Activated effector memory CD4-positive, alpha-beta T cell treated with anti-CD3 and anti-CD28 coated beads, Interleukin-2, amount 50 U/mL, for 16 hours (primary cell): Measurements from ENCODE around the gene NRP1.

ENCODE experiments used
- DNase-seq: peaks from one replicate; pipeline ENCODE4 v3.0.0-alpha.2; 2020

The NRP1 gene

DNA sequence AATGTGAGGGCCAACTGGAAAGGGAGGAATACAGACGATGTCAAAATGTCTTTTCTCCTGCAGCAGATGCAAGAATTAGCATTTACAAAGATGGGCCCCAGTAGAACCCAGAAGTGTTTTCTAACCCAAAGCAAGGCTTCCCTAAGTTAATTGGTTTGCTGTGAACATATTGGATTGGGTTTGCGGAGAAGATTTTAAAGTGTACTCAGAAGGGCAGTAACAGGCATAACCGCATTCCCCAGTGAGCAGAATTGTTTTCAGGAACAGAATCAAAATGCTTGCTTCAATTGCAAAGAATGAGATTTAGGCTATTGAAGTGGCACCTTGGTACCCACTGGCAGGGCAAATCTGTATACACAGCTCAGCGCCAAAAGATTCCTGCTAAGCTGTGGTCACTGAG lies 78.0 kb downstream of the NRP1 start:
- DNase-seq, result no peak

DNA sequence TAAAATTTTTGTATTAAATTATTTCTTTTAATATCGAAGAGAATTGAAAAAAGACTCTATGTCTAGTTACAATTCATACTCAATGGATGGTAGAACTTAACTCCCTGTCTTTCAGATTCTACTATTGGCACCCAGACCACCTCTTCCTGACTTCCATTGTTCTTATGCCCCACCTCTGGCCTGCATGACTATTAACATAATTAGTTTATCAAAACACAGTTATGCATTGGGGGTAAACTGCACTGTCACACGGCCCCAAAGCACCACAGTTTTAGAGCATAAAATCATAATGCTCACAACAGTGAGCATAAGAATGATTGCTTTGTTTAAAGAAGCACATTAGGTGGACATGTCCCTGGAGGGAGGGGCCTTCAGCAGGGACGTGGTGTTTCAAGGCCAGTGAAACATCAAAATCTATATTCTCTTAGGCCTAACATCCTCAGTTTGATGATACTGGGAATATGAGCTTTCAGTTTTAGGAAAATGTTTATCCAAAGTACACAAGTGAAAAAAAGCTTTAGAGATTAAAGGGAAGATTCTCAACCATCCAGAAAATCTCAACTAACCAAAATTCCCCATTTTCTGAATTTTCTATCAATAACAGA lies 79.8 kb downstream of the NRP1 start:
- no peak for DNase-seq

DNA sequence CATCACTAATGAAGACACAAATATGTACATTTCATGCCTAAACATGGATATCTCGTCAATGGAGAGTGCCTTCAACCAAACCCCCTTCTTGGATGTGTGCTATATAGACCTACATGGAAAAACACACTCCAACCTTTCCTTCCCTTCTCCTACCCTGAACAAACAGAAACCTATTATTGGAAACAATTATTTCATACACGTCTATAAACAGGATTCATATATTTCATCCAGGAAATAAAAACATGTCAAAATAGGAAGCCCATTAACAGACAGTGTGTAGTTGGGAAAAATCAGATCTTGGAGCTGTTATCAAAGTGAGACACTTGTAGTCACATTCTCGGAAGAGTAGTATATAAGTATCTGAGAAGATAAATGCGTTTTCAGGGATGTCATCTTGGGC lies 81.1 kb downstream of the NRP1 start:
- no peak for DNase-seq

DNA sequence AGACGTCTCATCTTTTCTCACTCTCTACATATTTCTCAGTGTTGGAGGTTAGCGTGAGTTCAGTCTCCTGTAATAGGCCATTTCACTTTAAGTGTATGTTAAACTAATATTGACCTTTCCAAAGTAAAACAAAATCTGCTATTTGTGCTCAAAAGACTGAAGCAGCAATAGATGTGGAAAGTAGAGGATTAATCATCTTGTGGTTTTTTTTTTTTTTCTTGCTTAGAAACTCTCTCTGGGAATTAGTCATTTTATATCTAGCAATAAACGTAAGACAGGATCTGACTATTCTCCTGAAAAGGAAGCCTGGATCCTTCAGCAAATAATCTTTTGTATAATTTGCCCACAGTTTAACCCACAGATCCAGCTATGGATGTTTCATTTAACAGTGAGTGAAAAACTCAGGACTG lies 81.7 kb downstream of the NRP1 start:
- DNase-seq, result no peak

DNA sequence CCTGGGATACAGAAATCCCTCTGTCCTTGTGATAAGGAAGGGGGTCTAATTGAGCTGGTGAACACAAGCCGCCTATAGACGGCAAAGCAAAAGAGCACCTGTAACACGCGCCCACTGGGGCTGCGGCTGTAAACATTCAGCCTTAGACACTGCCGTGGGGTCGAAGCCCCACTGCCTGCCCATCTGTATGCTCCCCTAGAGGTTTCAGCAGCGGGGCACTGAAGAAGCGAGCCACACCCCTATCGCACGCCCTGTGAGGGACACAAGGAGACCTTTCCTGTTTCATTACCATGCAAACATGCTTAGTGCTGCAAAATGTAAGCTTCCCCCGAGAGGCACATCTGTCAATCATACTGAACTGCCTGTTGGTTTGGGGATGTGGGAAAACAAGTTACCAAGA lies 82.1 kb downstream of the NRP1 start:
- no peak for DNase-seq

DNA sequence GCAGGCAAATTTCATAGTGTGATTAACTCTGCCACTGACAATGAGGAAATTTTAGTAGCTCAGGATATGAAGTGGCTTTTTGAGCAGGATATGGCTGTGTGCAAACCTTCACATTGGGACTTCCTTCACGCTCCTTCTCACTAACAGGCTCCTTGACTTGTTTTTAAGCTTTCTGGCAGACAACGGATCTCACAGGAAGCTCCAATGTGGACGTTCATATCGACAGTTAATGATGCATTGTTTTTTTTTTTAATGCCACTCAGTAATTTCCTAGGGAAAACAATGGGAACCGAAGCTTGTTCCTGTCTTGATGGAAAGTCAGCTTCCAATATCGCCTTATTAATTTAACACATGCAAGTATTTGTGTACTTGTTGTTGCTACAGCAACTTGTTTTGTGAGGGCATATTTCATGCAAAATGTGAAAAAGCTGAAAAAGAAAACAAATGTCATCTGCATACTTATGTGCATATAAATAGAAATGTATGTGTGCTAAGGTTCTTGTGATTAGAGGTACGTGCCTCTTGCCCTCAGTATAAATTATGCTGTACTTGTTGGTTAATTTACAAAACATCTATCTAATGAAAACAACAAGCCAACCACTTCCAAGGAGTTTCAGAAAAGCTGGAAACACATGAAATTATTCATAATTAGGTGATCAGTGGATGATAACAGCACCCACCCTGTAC lies 84.7 kb downstream of the NRP1 start:
- DNase-seq, result no peak

DNA sequence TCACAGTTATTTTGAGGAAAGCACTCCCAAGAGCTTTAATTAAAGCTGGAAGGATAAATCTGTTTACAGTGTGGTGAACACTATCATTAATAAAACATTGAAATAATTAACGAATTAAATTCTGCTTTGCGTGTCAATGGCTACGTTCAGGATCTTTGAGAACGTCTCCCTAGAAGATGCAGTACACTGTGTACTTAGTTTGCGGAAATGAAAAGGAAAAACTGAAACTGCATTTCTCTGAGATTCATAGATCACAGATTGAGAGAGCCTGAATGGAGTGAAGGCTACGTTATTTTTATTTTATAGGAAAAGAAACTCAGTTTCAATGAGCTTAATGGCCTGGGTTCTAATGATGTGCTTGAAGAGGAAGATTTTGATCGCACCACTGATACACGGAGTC lies 85.3 kb downstream of the NRP1 start:
- DNase-seq, result no peak

DNA sequence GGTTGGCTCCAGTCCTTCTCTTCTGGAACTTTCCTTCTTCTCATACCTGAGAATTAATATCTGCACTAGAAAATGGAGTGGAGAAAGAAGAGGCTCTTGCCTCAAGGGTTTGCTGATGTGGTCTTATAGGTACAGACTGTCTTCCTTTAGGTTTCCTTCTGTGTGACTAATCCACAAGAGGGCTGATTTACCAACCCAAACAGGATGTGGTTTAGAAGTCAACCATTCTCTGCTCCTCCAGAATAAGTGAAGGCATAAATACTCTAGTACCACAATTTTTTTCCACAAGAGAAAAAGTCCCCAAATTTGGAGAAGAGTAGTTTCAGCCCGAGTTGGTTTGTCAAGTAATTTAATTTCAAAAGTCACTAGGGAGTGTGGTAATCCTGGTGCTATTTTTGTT lies 85.8 kb downstream of the NRP1 start:
- DNase-seq, result no peak

DNA sequence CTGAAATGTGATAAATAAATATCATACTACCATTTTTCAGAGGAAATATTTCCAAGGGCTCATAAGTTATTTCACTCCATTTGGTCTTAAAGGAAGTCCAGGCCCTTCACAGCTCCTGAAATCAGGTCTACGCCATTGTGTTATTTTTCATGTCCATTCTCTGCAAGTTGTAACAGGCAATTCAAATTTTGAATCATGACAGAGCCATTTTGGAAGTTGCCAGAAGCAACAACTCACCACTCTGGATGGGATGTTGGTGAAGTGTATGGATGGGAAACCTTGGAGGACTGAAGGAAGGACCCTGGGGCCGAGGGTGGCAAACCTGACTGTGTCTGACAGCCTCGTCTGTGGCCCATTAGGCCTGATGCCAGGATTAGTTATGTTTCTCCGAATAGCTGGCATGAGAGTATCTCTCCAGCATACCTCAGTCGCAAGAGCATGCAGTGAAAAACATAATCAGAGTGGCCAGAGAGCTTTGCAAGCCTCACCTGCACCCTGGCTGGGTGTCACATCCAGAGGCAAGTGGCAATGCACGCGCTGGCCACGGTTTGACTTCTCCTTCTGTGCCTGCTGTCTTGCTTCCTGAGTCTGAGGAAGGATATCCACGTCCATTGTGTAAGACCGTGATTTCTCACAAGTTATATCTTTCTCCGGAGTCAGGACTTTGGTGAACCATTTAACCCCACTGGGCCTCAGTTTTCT lies 87.1 kb downstream of the NRP1 start:
- DNase-seq, result no peak

DNA sequence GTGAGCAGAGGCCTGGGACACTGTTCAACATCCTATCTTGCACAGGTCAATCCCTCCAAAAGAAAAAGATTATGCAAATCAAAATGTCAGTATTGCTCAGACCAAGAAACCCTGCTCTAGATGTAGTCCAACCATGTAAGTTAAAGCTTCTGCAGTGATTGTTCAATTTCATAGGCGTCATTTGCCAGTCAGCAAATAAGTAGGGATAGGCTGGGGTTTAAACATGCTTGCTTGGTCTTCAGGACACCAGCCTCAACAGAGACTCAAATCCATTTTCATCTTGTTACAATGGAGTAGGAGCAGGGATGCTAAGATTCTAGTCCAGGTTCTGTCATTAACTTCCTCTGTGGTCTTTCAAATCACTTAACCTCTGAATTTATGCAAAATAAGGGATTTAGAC lies 89.1 kb downstream of the NRP1 start:
- no peak for DNase-seq

DNA sequence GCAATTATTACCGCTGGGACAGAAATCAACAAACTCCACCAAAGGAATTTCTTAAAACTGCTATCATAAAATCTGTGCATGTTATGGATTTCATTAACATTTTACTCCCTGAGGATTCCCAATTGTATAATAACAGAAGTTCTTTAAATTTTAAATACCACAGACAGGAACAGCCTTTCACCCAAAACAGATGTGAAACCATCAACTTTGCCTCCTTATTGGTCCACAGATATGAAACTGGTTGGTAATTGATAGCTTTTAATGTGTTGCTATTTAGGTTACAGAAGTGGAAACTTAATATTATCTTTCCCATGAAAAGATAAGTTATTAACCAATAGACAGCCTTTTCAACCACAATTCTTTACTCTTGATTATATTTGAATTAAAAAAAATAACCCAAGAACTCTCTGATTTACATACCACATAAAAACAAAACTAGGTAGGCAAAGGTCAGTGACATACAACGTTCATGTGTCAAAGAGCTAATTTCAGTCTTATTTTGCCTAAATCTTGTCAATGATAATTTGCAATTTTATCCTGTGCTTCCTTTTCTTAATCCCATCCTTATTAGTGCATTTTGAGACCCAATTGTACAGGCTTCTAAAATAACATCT lies 90.0 kb downstream of the NRP1 start:
- DNase-seq, result no peak

DNA sequence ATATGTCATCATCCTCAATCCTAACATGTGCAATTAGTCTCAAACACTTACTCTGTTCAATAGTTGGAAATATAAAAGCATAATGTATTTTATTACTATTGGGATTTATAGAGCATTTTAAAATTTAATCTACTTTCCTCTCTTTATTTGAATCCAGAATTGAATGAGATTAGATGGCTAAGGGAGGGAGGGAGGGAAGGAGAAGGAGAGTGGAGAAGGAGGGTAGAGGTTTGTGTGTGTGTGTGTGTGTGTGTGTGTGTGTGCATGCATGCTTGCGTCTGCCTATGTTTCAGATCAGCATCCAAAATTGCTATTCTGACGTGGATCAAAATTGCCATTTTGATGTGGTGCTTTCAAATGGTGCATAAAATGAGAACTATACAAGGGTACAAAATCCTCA lies 90.8 kb downstream of the NRP1 start:
- no peak for DNase-seq

DNA sequence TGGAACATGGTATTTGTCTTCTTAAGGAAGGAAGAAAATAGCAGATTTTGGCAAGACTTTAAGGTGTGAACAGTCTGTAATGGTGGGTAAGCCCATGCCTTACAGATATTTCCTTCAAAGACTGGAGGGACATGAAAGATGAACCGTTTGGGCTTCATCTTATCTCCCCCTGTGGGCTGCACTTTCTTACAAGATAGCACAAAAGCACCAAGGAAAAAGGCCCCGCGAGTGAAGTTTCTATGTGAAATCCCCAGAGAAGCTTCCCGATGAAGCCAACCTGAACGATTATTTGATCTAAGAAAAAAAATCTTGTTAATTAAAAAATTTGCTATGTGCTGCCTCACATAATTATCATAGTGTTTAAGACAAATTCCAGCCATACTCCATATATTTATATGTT lies 91.5 kb downstream of the NRP1 start:
- DNase-seq, result no peak

DNA sequence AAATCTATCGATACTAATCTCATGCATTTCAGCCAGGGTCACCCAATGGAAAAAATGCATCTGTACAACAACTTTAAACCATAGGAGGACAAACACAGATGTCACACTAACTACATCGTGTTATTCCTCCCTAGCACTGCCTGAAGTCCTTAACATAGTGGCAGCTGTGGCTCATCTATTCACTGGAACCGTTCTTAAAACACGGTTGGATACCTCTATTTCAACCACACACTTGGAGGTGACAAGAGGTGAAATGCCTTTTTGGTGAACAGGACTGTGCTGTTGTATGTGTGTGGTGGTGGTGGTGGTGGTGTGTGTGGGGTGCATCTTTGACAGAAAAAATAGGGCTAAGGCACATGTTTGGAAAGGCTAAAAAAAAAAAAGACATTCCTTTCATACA lies 93.1 kb downstream of the NRP1 start:
- no peak for DNase-seq

DNA sequence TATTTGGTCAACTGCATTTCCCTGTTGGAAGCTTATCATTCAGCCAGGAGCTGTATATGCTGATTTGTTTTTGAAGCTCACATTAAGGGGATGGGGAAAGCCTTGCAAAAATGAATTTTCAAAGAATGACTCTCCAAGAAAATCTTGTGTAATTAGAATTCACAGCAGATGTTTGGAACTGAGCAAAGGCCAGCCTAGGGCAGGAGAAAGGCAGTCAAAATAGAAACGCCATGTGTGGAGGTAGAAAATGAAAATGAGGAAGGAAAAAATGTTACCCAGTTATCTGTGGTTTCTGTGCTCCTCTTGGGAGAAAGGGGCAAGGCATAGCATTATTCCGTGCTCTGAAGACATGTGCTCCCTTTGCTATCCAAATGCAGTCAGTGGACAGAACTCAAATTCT lies 93.5 kb downstream of the NRP1 start:
- no peak for DNase-seq

DNA sequence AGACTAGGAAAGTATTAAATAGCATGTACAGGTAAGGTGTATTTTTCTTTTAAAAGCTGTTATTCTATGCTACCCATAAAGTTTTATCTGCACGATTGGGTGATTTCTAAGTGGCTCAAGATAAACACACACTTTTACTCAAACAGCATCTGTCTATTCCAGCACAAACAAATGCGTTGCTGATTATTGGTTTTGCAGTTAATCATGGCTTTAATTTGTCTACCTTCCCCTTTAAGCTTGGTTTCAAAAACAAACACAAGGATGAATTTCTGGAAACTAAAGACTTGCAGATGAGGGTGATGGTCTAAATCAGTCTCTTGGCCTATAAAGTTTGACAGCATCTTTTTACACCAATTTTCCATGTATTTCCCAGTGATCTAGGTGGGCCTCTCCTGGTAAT lies 94.2 kb downstream of the NRP1 start:
- DNase-seq, result no peak

DNA sequence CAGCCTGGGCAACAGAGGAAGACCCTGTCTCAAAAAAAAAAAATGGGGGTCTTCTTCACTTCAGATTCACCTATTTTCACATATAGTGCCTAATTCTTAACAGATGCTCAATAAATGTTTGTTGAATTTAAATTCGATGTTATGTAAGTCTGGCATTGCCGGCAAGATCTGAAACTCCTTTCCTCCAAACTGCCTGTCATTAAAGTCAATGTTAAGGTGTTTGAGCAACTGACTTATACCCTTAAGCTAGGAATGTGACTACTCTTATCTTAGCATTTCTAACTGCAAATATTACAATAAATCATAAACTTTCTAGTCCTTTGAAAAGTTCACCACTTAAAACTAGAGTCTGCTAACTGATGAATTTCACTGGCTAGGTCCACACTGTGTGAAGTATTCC lies 95.2 kb downstream of the NRP1 start:
- DNase-seq, result no peak

DNA sequence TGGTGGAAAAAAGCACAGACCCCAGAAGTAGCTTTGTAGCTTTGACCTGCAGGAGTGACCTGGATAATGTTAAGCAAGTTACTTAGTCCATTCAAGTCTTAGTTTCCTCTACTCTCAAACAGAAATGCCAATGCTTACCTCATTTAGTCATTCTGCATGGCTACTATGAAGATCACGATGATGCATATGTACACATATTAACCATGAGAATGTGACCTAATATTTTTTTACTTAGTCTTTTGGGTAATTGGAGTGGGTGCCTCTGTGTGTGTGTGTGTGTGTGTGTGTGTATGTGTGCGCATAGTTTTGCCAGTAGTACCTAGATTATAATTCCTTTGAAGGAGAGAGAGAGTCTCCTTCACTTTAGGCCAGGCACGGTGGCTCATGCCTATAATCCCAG lies 95.8 kb downstream of the NRP1 start:
- DNase-seq, result no peak

DNA sequence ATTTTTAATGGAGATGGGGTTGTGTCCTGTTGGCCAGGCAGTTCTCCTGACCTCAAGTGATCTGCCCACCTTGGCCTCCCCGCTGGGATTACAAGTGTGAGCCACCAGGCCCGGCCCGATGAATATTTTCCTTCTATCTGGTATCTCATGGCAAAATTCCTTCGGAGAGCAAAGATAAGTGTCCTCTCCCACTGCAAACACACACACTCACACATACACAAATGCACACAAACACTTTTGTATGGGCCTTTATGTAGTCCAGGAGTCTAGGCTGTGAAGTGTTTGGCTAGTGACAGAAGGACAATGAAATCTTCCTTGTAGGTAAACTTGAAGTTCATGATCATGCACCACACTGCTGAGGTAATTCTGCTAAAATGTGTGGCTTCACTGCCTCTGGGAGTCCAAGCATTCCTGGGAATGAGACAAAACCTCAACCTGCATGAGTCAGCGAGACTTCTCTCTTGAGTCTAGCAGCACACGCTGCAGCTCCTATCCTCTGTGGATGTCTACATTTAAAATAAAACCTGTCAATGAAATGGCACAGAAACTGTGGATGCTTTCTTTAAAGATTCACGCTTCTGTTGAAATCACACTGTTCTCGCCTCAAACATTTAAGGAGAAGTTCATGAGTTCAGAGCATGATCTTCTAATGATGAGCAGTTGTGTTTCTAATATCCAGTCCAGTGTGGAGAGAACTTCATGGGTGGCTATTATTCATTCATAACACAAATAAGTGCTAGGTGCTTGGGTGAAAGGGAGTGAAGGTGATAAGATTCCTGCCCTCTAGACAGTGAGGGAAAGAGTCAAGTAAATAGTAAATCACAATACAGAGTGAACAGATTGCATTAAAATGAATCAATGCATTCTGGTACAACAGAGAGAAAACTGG lies 96.5 kb downstream of the NRP1 start:
- no peak for DNase-seq

DNA sequence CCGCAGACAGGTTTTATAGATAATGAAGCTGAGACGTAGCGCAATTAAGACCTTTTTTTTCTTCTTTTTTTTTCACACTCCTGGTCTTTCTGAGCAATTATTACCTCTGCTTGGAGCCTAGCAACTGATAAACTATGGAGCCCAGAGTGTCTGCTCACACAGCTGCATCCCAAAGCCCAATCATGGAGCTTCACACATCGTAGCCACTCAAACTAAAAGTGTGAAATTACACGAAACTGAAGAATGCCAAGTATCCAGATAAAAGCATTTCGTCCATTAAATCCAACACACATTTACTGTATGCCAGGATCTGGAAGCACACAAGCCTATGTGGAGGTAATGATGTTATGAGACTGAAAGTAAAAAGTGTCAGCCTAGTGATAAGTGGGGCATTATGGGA lies 97.6 kb downstream of the NRP1 start:
- DNase-seq, result no peak

DNA sequence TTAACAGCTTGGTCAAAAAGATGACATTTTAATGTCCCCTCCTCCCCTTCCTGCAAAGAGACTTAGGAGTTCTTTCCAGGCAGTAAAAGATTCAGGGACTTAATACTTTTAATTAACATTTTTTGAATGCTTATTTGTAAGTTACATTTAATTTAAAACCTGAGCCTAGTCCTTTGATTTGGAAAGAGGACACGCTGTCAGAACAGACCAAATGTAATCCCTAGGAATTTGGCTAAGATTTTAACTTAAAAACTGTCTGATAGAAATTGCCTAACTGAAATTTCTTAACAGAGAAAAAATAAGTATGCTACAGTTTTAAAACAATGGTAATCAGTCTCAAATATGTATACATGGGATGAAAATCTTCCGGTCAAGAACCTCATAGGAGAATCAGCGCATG lies 98.5 kb downstream of the NRP1 start:
- no peak for DNase-seq

DNA sequence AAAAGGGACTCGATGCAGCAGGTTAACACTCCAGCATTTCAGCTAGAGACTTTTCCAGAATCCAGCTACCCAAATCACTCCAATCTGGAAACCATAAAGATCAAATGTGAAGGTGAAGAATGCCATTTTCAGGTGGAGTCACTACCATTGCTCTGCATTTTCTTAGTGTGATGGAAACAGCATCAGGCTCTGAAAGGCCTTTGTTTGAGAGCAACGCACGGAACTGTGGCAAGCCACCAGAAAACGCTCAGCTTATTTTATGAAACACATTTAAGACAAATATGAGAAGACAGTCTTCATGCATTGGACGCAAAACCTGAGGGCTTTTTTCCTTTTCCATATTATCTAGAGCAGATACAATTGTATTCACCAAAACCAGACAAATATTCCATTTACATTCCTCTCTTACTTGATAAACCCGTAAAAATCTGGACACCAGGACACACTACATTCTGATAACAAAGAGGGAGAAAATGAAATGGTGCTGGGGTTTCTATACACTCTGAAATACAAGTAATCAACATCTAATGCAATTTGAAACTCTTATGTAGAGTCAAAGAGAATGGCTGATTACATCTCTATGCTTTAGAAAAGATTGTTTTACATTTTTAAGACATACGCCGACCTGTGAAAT lies 99.1 kb downstream of the NRP1 start:
- DNase-seq, result no peak

DNA sequence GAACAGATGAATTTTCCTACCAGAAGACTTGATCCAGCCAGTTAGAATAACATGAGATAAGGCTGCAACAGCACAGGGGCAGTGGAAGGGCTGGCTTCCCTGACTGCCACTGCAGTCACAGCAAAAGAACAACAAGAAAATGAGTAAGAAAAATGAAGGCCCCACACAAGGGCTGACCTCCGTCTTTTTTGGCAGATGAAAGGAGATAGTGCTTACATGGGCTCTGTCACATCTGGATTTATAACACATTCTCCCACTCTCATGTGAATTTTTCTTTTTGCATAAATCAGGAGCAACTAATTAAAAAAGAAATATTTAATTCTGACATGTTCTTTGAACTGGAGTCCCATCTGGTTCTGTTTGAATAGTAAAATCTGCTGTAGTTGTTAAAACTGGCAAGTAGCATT lies 99.6 kb downstream of the NRP1 start:
- no peak for DNase-seq
